HG03457 (cell line): Measurements from ENCODE around the gene PCDHB3.
"Not testable (repeated sequence)": the region's sequence is repeated elsewhere in the genome, so short reads cannot be mapped to it uniquely, and the experiment has no call there.

ENCODE experiments used
- ATAC-seq: cut with Tn5 transposase; IDR thresholded peaks from one replicate; pipeline ENCODE4 v1.9.1; 2021; ENCODE audit warnings: moderate number of reproducible peaks; ENCODE audit not compliant: unreplicated experiment

PCDHB3 gene

GRCh38 chr5:141135718-141136266, 35.5 kb downstream of the PCDHB3 start:
- no peak for ATAC-seq

- not testable (repeated sequence) for ATAC-seq
These were observed 37.1 kb downstream of the PCDHB3 start for GRCh38 chr5:141137346-141137745.

- no peak for ATAC-seq
These were observed 49.5 kb downstream of the PCDHB3 start, which contains the start of gene PCDHB6 for GRCh38 chr5:141149812-141150211. Gene PCDHB6, plus strand, starts transcription at chr5:141150057. Its CDS starts 201 bp downstream, at chr5:141150258.

- no peak for ATAC-seq
These were observed 50.1 kb downstream of the PCDHB3 start for GRCh38 chr5:141150224-141150992.

DNA sequence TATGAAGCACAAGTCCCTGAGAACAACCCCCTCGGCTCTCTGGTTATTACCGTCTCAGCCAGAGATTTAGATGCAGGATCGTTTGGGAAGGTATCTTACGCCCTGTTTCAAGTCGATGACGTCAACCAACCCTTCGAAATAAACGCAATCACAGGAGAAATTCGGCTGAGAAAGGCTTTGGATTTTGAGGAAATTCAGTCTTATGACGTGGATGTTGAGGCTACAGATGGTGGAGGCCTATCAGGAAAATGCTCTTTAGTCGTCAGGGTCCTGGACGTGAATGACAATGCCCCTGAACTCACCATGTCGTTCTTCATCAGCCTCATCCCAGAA, 50.7 kb downstream of the PCDHB3 start:
- no peak for ATAC-seq

DNA sequence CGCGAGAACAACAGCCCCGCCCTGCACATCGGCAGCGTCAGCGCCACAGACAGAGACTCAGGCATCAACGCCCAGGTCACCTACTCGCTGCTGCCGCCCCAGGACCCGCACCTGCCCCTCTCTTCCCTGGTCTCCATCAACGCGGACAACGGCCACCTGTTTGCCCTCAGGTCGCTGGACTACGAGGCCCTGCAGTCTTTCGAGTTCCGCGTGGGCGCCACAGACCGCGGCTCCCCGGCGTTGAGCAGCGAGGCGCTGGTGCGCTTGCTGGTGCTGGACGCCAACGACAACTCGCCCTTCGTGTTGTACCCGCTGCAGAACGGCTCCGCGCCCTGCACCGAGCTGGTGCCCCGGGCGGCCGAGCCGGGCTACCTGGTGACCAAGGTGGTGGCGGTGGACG, 51.4 kb downstream of the PCDHB3 start:
- ATAC-seq, result not testable (repeated sequence)

- not testable (repeated sequence) for ATAC-seq
These were observed 51.8 kb downstream of the PCDHB3 start for GRCh38 chr5:141152096-141152495.
